ENCODE results near the gene RGCC.

- TF ChIP-seq CTCF (IDR thresholded peaks at IDR 0.05; ENCODE audit: poor library complexity, severe bottlenecking), result no peak
- TF ChIP-seq POLR2AphosphoS5 (IDR thresholded peaks at IDR 0.05), result no peak
- no peak for TF ChIP-seq SMC3 (conservative IDR thresholded peaks at IDR 0.05; ENCODE audit: poor library complexity)
- no peak for TF ChIP-seq REST (IDR thresholded peaks at IDR 0.05; ENCODE audit: borderline replicate concordance)
- TF ChIP-seq TAF1 (IDR thresholded peaks at IDR 0.05; ENCODE audit: low read depth), result no peak
- no peak for TF ChIP-seq EP300 (conservative IDR thresholded peaks at IDR 0.05; ENCODE audit: poor library complexity, severe bottlenecking)
- TF ChIP-seq EZH2 (IDR thresholded peaks at IDR 0.05; ENCODE audit: borderline replicate concordance, insufficient read depth, low read length, poor library complexity, severe bottlenecking), result no peak
- no peak for TF ChIP-seq MXI1 (conservative IDR thresholded peaks at IDR 0.05; ENCODE audit: poor library complexity, severe bottlenecking)
- no peak for TF ChIP-seq RAD21 (conservative IDR thresholded peaks at IDR 0.05)
Measured at GRCh38 chr13:41468631-41469030, 11.3 kb downstream of the RGCC start.
